Activated naive CD8-positive, alpha-beta T cell treated with anti-CD3 and anti-CD28 coated beads, Interleukin-2, amount 50 U/mL, for 24 hours (primary cell): ENCODE data around the gene TMEM131.
"Not testable (repeated sequence)": the region's sequence is repeated elsewhere in the genome, so short reads cannot be mapped to it uniquely, and the experiment has no call there.

Experiments used
- ATAC-seq: fragments of 150-1000 bp; cut with Tn5 transposase; one replicate; pipeline ENCODE4 v1.10.0; 2021
- DNase-seq: peaks from one replicate; pipeline ENCODE4 v3.0.0; 2021
- H3K27ac Mint-ChIP-seq: one replicate; pipeline ENCODE4 v1.8.0; 2021; ENCODE audit warnings: mild to moderate bottlenecking, mixed read lengths
- H3K27me3 Mint-ChIP-seq: one replicate; pipeline ENCODE4 v1.8.0; 2021; ENCODE audit warnings: mixed read lengths
- H3K36me3 Mint-ChIP-seq: one replicate; pipeline ENCODE4 v1.8.0; 2021; ENCODE audit warnings: low read depth, mixed read lengths
- H3K4me1 Mint-ChIP-seq: one replicate; pipeline ENCODE4 v1.8.0; 2021; ENCODE audit warnings: mixed read lengths
- H3K4me3 Mint-ChIP-seq: one replicate; pipeline ENCODE4 v1.8.0; 2021; ENCODE audit warnings: mild to moderate bottlenecking, moderate library complexity, mixed read lengths
- H3K9me3 Mint-ChIP-seq: one replicate; pipeline ENCODE4 v1.8.0; 2021; ENCODE audit warnings: mixed read lengths

Gene TMEM131

DNA sequence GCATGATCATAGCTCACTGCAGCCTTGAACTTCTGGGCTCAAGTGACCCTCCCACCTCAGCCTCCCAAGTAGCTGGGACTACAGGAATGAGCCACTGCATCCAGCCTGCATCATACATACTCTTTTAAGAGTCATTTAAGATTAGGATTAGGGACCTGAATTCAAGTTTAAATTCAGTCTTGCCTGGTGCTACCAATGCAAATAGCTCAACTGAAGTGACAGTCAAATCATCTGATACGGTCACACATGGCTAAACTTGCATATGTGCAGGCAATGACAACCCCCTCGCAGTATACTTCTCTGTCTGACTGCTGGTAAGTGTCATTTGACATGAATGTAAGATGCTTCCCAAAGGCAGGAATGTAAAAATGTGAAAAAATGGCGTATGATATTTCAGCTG is 31.8 kb upstream of the TMEM131 start:
- no peaks in the 10 kb centered on the region for H3K36me3 Mint-ChIP-seq
- DNase-seq (no peak), ATAC-seq (no peak)
- H3K4me3 Mint-ChIP-seq, result no peak overlapping the region
- no peaks in the 10 kb centered on the region for H3K9me3 Mint-ChIP-seq
- peaks cover 40% of the 10 kb centered on the region for H3K4me1 Mint-ChIP-seq
- H3K27ac Mint-ChIP-seq, result no peak overlapping the region
- peaks cover 10% of the 10 kb centered on the region for H3K27me3 Mint-ChIP-seq

DNA sequence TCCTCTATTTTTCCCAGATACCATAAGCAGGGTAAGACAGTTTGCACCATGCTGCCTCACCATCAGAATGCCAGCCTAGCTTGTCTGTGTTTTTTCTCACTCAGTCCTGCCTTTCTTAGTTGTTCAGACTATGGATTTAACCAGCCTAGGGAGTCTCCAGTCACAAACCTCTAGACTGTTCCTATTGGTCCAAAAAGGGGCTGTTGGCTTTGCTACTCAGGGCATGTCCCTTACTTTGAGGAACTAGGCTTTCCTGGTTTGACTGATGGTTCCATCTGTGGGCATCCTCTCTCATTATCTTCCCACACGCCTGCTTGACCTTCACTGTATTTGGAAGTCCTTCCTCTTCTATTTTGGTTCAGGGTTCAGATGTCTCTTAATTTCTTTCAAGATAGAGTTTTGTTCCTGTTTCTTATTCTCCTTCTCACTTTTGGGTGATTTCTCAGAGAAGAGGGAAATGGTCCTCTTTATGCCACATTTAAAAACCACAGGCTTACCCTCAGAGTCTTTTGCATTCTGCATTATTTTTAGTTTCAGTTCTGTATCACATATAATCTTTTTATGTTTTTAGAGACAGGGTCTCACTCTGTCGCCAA is 31.3 kb upstream of the TMEM131 start:
- Mint-ChIP-seq H3K4me3 (peak overlapping the region; percentile 40), H3K27me3 (peaks cover 9% of the 10 kb centered on the region), H3K9me3 (no peaks in the 10 kb centered on the region), H3K4me1 (peaks cover 40% of the 10 kb centered on the region), H3K36me3 (no peaks in the 10 kb centered on the region), H3K27ac (peak overlapping the region; percentile 35)
- ATAC-seq (peak; percentile 74), DNase-seq (no peak)

DNA sequence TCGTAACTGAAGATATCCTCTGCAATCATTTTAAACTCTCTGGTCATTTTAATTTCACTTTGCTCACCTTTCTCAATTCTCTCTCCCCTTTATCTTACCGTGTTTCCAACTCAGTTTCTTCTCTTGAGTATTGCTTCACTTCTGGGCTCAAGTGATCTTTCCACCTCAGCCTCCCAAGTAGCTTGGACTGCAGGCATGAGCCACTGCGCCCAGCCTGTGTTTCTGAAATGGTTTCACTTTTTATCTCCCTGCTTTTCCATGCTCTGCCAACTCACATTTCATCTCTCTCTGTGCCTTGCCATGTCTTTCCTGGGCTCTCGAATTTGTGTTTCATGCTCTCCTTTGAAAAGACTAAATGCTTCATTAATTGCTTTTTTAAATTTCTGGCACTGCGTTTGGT is 30.5 kb upstream of the TMEM131 start:
- H3K4me3 Mint-ChIP-seq, result peak overlapping the region; percentile 40
- peaks cover 9% of the 10 kb centered on the region for H3K27me3 Mint-ChIP-seq
- ATAC-seq (no peak), DNase-seq (no peak)
- H3K9me3 Mint-ChIP-seq, result no peaks in the 10 kb centered on the region
- peak overlapping the region; percentile 35 for H3K27ac Mint-ChIP-seq
- H3K4me1 Mint-ChIP-seq, result peaks cover 43% of the 10 kb centered on the region
- no peaks in the 10 kb centered on the region for H3K36me3 Mint-ChIP-seq

DNA sequence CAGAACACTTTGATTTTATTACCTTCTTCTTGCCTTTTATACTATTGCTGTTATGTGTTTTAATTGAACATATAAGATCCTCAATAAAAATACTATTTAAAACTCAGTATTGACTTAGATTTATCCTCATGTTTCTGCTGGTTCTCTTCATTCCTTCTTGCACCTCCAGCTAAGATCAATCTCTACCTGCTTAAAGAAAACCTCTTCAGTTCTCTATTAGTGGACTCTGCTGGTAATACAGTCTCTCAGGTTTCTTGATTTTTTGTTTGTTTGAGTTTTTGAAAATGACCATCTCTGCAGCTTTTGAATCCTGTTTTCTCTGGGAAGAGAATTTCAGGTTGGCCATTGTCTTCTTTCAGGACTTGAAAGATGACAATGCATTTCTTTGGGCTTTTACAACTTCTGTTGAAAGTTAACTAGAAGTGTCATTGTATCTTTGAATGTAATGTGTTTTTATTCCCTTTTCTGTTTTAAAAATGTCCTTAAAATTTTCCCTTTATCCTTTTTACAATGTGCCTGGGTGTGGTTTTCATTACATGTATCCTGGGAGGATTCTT is 29.8 kb upstream of the TMEM131 start:
- Mint-ChIP-seq H3K36me3 (no peaks in the 10 kb centered on the region), H3K4me1 (peaks cover 45% of the 10 kb centered on the region), H3K27ac (peak overlapping the region; percentile 16), H3K27me3 (peaks cover 9% of the 10 kb centered on the region), H3K4me3 (no peak overlapping the region), H3K9me3 (no peaks in the 10 kb centered on the region)
- ATAC-seq, result no peak
- DNase-seq, result no peak

DNA sequence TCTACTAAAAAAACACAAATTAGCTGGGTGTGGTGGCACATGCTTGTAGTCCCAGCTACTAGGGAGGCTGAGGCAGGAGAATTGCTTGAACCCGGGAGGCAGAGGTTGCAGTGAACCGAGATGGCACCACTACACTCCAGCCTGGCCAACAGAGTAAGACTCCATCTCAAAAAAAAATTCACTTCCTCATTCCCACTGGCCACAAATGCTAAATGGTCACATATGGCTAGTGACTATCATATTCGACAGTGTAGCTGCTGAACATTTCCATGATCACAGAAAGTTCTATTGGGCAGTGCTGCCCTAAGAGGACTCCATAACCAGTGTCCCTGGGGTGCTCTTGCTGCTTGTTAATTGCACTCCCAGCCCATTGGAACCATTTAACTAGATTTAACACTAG is 26.3 kb upstream of the TMEM131 start:
- DNase-seq, H3K4me3 Mint-ChIP-seq, ATAC-seq, H3K27ac Mint-ChIP-seq, H3K27me3 Mint-ChIP-seq, H3K9me3 Mint-ChIP-seq, H3K36me3 Mint-ChIP-seq: not testable (repeated sequence)
- peaks cover 23% of the 10 kb centered on the region for H3K4me1 Mint-ChIP-seq

DNA sequence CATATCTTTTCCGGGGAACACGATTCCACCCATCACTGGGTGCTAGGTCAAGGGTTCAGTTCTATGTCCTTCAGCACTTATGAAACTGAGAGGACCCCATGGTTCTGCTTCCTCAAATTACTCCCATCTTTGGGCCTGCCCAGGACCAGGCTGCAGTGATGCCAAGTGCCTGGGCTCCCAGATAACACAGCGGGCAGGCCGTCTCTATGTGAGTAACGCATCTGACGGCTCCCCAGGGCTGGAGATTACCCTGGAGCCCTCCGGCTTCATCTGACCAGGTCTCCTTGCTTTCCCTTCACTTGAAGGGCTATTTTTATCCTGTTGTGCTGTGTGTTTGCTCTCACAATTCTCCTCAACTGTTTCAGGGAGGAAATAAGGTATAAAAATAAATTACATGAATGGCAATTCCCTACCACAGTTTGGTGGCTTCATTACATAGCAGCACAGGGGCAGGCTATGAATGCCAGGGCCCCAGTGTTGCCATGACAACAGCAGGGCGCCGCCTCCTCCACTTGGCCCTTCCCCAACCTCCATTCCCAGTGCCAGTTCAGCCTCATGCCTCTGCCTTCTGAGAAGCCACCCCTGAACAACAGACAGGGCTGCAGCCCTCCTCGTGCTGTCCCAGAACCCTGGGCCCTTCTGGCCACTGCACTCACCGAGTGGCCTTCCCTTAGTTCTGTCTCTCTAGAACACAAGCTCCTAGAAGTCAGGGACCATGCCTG is 25.4 kb upstream of the TMEM131 start:
- H3K4me1 Mint-ChIP-seq, result peaks cover 14% of the 10 kb centered on the region
- no peaks in the 10 kb centered on the region for H3K36me3 Mint-ChIP-seq
- no peak for DNase-seq
- peaks cover 6% of the 10 kb centered on the region for H3K27me3 Mint-ChIP-seq
- peak; percentile 20 for ATAC-seq
- no peaks in the 10 kb centered on the region for H3K9me3 Mint-ChIP-seq
- H3K27ac Mint-ChIP-seq, result no peak overlapping the region
- H3K4me3 Mint-ChIP-seq, result no peak overlapping the region

DNA sequence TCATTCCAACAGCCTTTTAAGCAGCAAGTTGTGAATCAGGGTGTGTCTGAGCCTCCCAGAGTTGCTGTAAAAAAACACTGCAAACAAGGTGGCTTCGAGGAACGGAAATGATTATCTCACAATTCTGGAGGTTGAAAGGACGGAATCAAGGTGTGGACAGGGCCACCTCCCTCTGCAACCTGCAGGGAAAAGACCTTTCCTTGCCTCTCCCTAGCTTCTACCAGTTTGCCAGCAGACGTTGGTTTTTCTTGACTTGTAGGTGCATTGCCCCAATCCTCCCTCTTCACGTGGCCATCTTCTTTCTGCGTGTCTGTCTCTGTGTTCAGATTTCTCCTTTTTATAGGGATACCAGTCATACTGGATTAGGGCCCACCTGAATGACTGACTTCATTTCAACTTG is 24.8 kb upstream of the TMEM131 start:
- peaks cover 3% of the 10 kb centered on the region for H3K27me3 Mint-ChIP-seq
- no peak overlapping the region for H3K4me3 Mint-ChIP-seq
- H3K4me1 Mint-ChIP-seq, result peaks cover 8% of the 10 kb centered on the region
- H3K9me3 Mint-ChIP-seq, result no peaks in the 10 kb centered on the region
- ATAC-seq, result no peak
- no peaks in the 10 kb centered on the region for H3K36me3 Mint-ChIP-seq
- no peak overlapping the region for H3K27ac Mint-ChIP-seq
- no peak for DNase-seq

DNA sequence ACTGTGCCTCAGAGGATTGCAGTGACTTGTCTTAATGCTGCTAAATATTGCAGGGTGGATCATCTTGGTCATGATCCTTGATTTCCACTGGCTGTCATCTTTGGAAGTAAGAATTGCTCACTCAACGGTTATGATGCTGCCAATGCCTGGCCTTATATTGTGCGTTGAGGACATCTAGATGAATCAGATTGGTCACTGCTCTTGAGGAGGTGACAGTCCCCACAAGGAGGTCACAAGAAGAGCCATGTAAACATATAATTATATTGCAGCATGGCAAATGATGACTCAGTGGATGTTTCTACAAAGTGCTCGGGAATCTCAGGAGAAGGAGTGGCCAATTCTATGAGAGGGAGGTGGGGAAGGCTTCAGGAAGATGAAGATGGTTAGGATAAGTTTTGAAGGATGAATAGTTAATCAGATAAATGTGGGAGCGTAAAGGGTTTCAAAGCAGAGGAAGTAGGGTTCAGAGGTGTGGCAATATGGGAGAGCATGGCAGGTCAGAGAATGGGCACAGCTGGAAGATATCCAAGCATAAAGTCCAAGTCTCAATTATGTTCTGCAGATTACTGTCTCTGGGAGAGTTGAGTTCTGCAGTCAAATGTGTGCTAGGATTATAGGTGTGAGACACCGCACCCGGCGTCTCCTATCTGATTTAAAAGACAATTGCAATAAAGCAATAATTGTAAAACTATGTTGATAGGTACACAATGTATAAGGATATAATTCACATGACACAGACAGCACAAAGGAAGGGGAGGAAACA is 21.3 kb upstream of the TMEM131 start:
- ATAC-seq (no peak), DNase-seq (no peak)
- Mint-ChIP-seq H3K27ac (no peak overlapping the region), H3K27me3 (peaks cover 5% of the 10 kb centered on the region), H3K9me3 (no peaks in the 10 kb centered on the region), H3K4me1 (peaks cover 30% of the 10 kb centered on the region), H3K36me3 (peaks cover 1% of the 10 kb centered on the region), H3K4me3 (no peak overlapping the region)

DNA sequence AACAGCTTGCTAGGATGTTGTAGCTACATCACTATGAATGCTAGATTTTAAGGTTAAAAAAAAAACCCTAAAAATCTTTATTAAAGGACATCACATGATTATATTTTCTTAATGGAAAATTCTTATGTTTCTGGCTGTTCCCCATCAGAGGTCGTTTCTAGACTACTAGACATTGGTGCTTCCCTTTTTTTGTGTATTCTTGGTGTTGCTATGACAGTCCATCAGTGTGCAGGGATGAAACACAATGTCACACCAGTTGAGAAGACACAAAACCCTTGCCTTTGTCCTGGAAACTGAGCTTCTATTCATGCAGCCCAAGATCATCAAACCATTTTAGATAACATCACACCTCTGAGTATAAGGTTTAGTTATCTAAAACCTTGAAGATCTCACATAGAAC is 19.9 kb upstream of the TMEM131 start:
- no peak overlapping the region for H3K4me3 Mint-ChIP-seq
- H3K4me1 Mint-ChIP-seq, result peaks cover 38% of the 10 kb centered on the region
- DNase-seq (no peak), ATAC-seq (no peak)
- no peaks in the 10 kb centered on the region for H3K9me3 Mint-ChIP-seq
- H3K27ac Mint-ChIP-seq, result no peak overlapping the region
- peaks cover 5% of the 10 kb centered on the region for H3K27me3 Mint-ChIP-seq
- H3K36me3 Mint-ChIP-seq, result peaks cover 1% of the 10 kb centered on the region

DNA sequence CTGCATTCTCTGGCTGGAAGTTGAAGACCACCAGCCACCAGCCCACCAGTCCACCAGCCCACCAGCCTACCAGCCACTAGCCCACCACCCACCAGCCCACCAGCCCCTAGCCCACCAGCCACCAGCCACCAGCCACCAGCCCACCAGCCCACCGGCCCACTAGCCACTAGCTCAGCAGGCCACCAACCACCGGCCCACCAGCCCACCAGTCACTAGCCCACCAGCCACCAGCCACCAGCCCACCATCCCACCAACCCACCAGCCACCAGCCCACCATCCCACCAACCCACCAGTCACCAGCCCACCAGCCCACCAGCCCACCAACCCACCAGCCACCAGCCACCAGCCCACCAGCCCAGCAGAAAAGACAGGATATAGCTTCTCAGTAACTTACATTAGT is 18.6 kb upstream of the TMEM131 start:
- no peak overlapping the region for H3K4me3 Mint-ChIP-seq
- DNase-seq (no peak), ATAC-seq (no peak)
- peaks cover 1% of the 10 kb centered on the region for H3K36me3 Mint-ChIP-seq
- no peaks in the 10 kb centered on the region for H3K9me3 Mint-ChIP-seq
- peaks cover 8% of the 10 kb centered on the region for H3K27me3 Mint-ChIP-seq
- peak overlapping the region; percentile 48 for H3K27ac Mint-ChIP-seq
- H3K4me1 Mint-ChIP-seq, result peaks cover 49% of the 10 kb centered on the region

DNA sequence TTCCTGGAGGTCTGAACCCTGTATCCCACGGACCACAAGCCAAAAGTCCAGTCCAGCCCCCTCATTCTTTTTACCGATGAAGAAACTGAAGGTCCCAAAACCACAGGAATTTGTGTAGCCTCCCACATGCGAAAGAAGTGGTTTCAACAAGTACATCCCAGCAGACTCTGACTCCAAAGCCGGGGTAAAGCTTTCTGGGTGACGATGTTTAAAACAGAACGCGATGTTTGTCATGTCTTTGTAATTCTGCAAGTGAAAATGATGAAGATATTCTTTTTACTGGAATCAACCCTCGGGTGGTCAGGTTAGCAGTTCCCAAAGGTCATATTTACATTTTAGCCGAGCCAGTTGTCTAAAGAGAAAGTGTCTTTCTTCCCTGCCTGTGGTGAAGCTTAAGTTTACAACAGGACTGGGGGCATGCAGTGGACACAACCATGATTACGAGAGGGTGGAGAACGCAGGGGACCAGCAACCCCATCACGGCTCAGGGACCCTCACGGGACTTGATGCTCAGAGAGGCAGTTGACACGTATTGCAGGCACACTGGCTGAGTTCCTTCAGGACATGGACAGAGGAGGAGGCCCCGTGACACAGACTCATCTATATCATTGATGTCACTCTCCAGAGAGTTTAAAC is 17.8 kb upstream of the TMEM131 start:
- H3K4me1 Mint-ChIP-seq, result peaks cover 49% of the 10 kb centered on the region
- peak; percentile 64 for ATAC-seq
- DNase-seq, result peak; percentile 47
- peak overlapping the region; percentile 78 for H3K27ac Mint-ChIP-seq
- H3K27me3 Mint-ChIP-seq, result peaks cover 8% of the 10 kb centered on the region
- peak overlapping the region; percentile 39 for H3K4me3 Mint-ChIP-seq
- H3K9me3 Mint-ChIP-seq, result no peaks in the 10 kb centered on the region
- peaks cover 1% of the 10 kb centered on the region for H3K36me3 Mint-ChIP-seq

DNA sequence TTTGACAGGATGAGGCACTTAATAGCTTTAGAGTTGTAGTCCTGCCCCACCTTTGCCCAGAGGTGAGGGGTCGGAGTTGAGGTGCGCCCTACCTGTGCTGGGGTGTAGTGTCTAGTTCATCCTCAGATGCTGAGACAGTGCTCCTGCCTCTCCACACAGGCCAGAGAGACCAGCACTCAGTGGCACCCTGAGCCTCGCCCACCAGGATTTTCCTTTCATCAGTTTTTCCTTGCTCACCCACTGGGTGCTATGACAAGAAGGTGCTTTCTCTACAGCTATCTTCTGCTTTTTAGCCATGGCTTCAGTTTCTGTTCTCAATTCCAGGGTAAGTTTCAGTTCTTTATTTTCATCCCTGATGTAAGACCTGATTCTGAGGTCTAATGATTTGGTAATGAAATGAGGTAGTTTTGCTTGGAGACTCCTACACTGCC is 16.8 kb upstream of the TMEM131 start:
- no peaks in the 10 kb centered on the region for H3K9me3 Mint-ChIP-seq
- H3K4me1 Mint-ChIP-seq, result peaks cover 49% of the 10 kb centered on the region
- ATAC-seq (peak; percentile 85), DNase-seq (peak; percentile 66)
- H3K36me3 Mint-ChIP-seq, result peaks cover 1% of the 10 kb centered on the region
- H3K27ac Mint-ChIP-seq, result peak overlapping the region; percentile 80
- H3K4me3 Mint-ChIP-seq, result peak overlapping the region; percentile 28
- H3K27me3 Mint-ChIP-seq, result peaks cover 8% of the 10 kb centered on the region

DNA sequence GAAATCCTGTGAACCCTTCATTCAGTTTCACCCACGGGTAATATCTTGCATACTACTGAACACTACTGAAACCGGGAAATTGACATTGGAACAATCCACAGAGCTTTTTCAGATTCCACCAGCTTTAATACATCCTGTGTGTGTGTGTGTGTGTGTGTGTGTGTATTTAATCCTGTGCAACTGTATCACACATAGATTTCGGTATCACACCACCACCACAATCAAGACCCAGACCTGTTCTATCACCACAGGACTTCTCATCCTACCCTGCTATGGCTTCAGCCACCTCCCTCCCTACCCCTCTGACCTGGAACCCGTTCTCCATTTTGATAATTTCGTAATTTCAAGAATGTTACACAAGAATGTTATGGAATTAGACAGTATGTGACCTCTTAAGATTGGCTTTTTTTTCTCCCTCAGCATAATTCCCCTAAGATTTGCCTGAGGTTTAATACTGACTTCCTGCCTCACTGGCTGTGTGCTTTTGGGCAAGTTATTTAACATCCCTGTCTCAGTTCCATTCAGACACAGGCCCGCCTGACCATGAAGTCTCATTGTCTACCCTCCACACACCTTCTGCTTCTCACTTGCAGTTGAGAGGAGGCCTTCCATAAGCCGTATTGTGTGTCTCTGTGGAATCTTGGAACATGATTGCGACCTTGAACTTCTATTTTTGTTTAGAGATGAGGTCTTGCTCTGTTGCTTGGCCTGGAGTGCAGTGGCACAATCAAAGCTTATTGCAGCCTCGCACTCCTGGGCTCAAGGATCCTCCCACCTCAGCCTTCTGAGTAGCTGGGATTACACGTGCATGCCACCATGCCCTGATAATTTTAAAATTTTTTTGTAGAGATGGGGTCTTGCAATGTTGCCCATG is 14.4 kb upstream of the TMEM131 start:
- ATAC-seq (no peak), DNase-seq (no peak)
- H3K36me3 Mint-ChIP-seq, result peaks cover 1% of the 10 kb centered on the region
- H3K9me3 Mint-ChIP-seq, result no peaks in the 10 kb centered on the region
- peaks cover 6% of the 10 kb centered on the region for H3K27me3 Mint-ChIP-seq
- peaks cover 46% of the 10 kb centered on the region for H3K4me1 Mint-ChIP-seq
- no peak overlapping the region for H3K4me3 Mint-ChIP-seq
- H3K27ac Mint-ChIP-seq, result peak overlapping the region; percentile 12

DNA sequence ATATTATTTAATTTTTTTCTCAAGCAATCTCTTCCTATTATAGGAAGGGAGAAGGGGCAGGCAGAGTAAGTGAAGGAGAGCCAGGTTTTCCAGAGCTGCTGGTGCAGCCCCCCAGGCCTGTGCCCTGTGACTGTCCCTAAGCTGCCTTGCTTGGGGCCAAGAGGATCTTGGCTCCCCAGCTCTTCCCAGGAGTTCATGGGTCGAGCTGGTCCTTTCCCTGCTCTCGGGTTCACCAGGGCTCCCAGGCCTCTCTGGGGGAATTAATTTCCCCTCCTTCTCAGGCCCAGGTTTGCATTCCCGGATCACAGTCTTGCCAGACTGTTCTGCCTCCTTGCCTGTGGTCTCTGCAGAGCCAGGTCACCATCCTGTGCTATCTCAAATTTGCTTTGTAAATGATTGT is 12.7 kb upstream of the TMEM131 start:
- Mint-ChIP-seq H3K27ac (no peak overlapping the region), H3K4me3 (no peak overlapping the region), H3K36me3 (peaks cover 1% of the 10 kb centered on the region), H3K27me3 (peaks cover 2% of the 10 kb centered on the region), H3K4me1 (peaks cover 34% of the 10 kb centered on the region), H3K9me3 (no peaks in the 10 kb centered on the region)
- DNase-seq (no peak), ATAC-seq (no peak)
